GM23338 (cell line): ENCODE results near the gene TRPC4. TPM values are rescaled to one million over a fixed set of nuclear protein-coding genes. Genes with fewer than 3 reads are reported as not detected.

Experiments
- ATAC-seq: fragments of 200-7000 bp; cut with Tn5 transposase; 3 replicates; pipeline ENCODE4 v1.9.1; 2020
- DNase-seq: peaks from one replicate; pipeline ENCODE4 v3.0.0-alpha.2; 2015; ENCODE audit warnings: low spot score
- H2AFZ ChIP-seq: fragments of 200-600 bp; sonication (generic); 2 replicates; pipeline ENCODE4 v1.8.0; 2016; ENCODE audit warnings: antibody characterized with exemption, mild to moderate bottlenecking, moderate library complexity
- H3F3A ChIP-seq: fragments of 200-600 bp; sonication (generic); replicated peaks from 2 replicates; pipeline ENCODE4 v1.8.0; 2017; ENCODE audit warnings: antibody characterized with exemption, mixed run types, low read depth
- H3K27ac ChIP-seq: fragments of 200-600 bp; sonication (generic); 2 replicates; pipeline ENCODE4 v1.6.1; 2016; ENCODE audit warnings: low read depth
- H3K27me3 ChIP-seq: fragments of 200-600 bp; sonication (generic); 2 replicates; pipeline ENCODE4 v1.8.0; 2016; ENCODE audit warnings: mild to moderate bottlenecking, mixed run types, moderate library complexity; ENCODE audit not compliant: insufficient read depth
- H3K36me3 ChIP-seq: fragments of 200-600 bp; sonication (generic); 2 replicates; pipeline ENCODE4 v1.8.0; 2016; ENCODE audit warnings: mild to moderate bottlenecking; ENCODE audit not compliant: insufficient read depth
- H3K4me1 ChIP-seq: fragments of 200-600 bp; sonication (generic); 2 replicates; pipeline ENCODE4 v1.8.0; 2016; ENCODE audit warnings: mild to moderate bottlenecking, moderate library complexity; ENCODE audit not compliant: insufficient read depth
- H3K4me2 ChIP-seq: fragments of 200-600 bp; sonication (generic); 2 replicates; pipeline ENCODE4 v1.7.1; 2017; ENCODE audit warnings: mixed run types
- H3K4me3 ChIP-seq: fragments of 200-600 bp; sonication (generic); 2 replicates; pipeline ENCODE4 v1.6.1; 2016; ENCODE audit warnings: mixed run types
- H3K79me2 ChIP-seq: fragments of 200-600 bp; sonication (generic); replicated peaks from 2 replicates; pipeline ENCODE4 v1.8.0; 2017; ENCODE audit warnings: mild to moderate bottlenecking; ENCODE audit not compliant: insufficient read depth
- H3K9me2 ChIP-seq: fragments of 200-600 bp; sonication (generic); 2 replicates; pipeline ENCODE4 v1.8.0; 2017; ENCODE audit not compliant: insufficient read depth
- H4K20me1 ChIP-seq: fragments of 200-600 bp; sonication (generic); replicated peaks from 2 replicates; pipeline ENCODE4 v1.8.0; 2017; ENCODE audit warnings: mild to moderate bottlenecking; ENCODE audit not compliant: insufficient read depth
- H3K27ac Mint-ChIP-seq: 2 replicates; pipeline ENCODE4 v1.8.0; 2020; ENCODE audit warnings: inconsistent platforms, mild to moderate bottlenecking, moderate library complexity, mixed read lengths
- H3K27me3 Mint-ChIP-seq: 3 replicates; pipeline ENCODE4 v1.8.0; 2022; ENCODE audit warnings: low read depth, mild to moderate bottlenecking, moderate library complexity, mixed read lengths, inconsistent platforms; ENCODE audit not compliant: insufficient read depth, poor library complexity
- H3K36me3 Mint-ChIP-seq: 3 replicates; pipeline ENCODE4 v1.8.0; 2021; ENCODE audit warnings: low read depth, mild to moderate bottlenecking, inconsistent platforms, moderate library complexity, mixed read lengths
- H3K4me1 Mint-ChIP-seq: 3 replicates; pipeline ENCODE4 v1.8.0; 2020; ENCODE audit warnings: mild to moderate bottlenecking, inconsistent platforms, mixed read lengths
- H3K4me3 Mint-ChIP-seq: 3 replicates; pipeline ENCODE4 v1.8.0; 2021; ENCODE audit warnings: moderate library complexity, mild to moderate bottlenecking, inconsistent platforms, mixed read lengths
- H3K9me3 Mint-ChIP-seq: 3 replicates; pipeline ENCODE4 v1.8.0; 2020; ENCODE audit warnings: moderate library complexity, mild to moderate bottlenecking, inconsistent platforms, mixed read lengths
- CREB1 ChIP-seq: fragments of 250-450 bp; sonication (Bioruptor Pico); IDR thresholded peaks from 2 replicates; pipeline ENCODE4 v1.5.0; 2020; ENCODE audit warnings: low read depth, mild to moderate bottlenecking, moderate library complexity
- EZH2 ChIP-seq: fragments of 200-600 bp; sonication (generic); IDR thresholded peaks from one replicate; pipeline ENCODE4 v1.8.0; 2017; ENCODE audit warnings: antibody characterized with exemption, mild to moderate bottlenecking, low read depth; ENCODE audit not compliant: unreplicated experiment
- JUNB ChIP-seq: IDR thresholded peaks from one replicate; pipeline ENCODE4 v1.6.1; 2016; ENCODE audit warnings: antibody characterized with exemption; ENCODE audit not compliant: unreplicated experiment
- POLR2AphosphoS5 ChIP-seq: IDR thresholded peaks from 2 replicates; pipeline ENCODE4 v1.6.1; 2016; ENCODE audit warnings: antibody characterized with exemption, low read depth
- ZNF114 ChIP-seq: fragments of 250-450 bp; sonication (Bioruptor Pico); IDR thresholded peaks from 2 replicates; pipeline ENCODE4 v1.5.0; 2020; ENCODE audit warnings: mild to moderate bottlenecking, moderate library complexity
- ZNF331 ChIP-seq: fragments of 250-450 bp; sonication (Bioruptor Pico); IDR thresholded peaks from 2 replicates; pipeline ENCODE4 v1.5.0; 2020; ENCODE audit warnings: low read depth, mild to moderate bottlenecking, moderate library complexity
- polyA plus RNA-seq: library from polyadenylated mRNA; unstranded; fragments of >200 nt; fragmentation: Nextera tagmentation; extraction: Ambion mirVana; gene quantifications from 2 replicates; pipeline ENCODE4 v1.2.1, GENCODE V29; 2016
- total RNA-seq: library from RNA; depleted of rRNA; stranded (reverse); fragments of >200 nt; shearing (Covaris generic); gene quantifications from 2 replicates; pipeline ENCODE4 v1.2.3, GENCODE V29; 2014
- TF ChIP-seq, protein P1 (sequence below): IDR thresholded peaks from 2 replicates; pipeline ENCODE4 v1.6.1; 2016; ENCODE audit warnings: antibody characterized with exemption
- TF ChIP-seq, protein P2 (sequence below): IDR thresholded peaks from one replicate; pipeline ENCODE4 v1.6.1; 2018; ENCODE audit warnings: antibody characterized with exemption; ENCODE audit not compliant: unreplicated experiment
- TF ChIP-seq, protein P3 (sequence below): fragments of 250-450 bp; sonication (Bioruptor Pico); IDR thresholded peaks from 2 replicates; pipeline ENCODE4 v1.5.0; 2020; ENCODE audit warnings: mild to moderate bottlenecking, moderate library complexity
- TF ChIP-seq, protein P4 (sequence below), 2 experiments: fragments of 200-600 bp in 1 of 2; sonication (generic) in 1 of 2; conservative IDR thresholded peaks; 2 replicates each; pipeline versions ENCODE4 v1.5.1 to v1.6.1; 2016 to 2017; ENCODE audit warnings: antibody characterized with exemption in 2 of 2, low read depth in 2 of 2, mild to moderate bottlenecking in 2 of 2, moderate library complexity in 1 of 2

TRPC4 gene
- total and polyA plus RNA-seq, 2 experiments from 2014 or later = 1.1 to 2.1 TPM

DNA sequence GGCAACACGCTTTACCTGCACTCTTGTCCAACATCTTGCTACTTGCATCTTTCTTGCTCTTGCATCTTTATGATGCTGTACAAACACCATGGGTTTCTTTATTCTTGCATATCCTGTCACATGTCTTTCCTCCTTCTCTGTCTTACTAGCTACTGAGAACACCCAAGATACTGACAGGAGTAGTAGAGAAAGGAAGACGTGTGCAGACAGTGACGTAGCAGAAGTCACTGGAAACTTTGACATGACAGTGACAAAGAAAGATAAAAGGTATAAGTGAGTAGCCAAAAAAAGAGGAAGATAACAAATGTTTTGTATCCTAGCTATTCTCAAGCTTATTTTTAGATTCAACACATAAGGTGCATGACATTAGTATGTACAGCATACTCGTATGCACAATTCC, 34.2 kb downstream of the TRPC4 start:
- Histone ChIP-seq H4K20me1 (no peaks in the 10 kb centered on the region), H3K27ac (no peak overlapping the region), H3K4me1 (no peaks in the 10 kb centered on the region), H2AFZ (no peak overlapping the region), H3K27me3 (no peaks in the 10 kb centered on the region), H3K79me2 (no peaks in the 10 kb centered on the region), H3K4me2 (no peak overlapping the region), H3K9me2 (peaks cover 2% of the 10 kb centered on the region; the same call in 1 of the 2 replicates), H3K4me3 (no peak overlapping the region), H3F3A (no peaks in the 10 kb centered on the region), H3K36me3 (no peaks in the 10 kb centered on the region)
- ATAC-seq (no peak), DNase-seq (no peak)
- no peak overlapping the region for H3K27ac Mint-ChIP-seq
- peaks cover 5% of the 10 kb centered on the region; the same call in 1 of the 3 replicates for H3K4me1 Mint-ChIP-seq
- peaks cover 29% of the 10 kb centered on the region for H3K36me3 Mint-ChIP-seq
- H3K4me3 Mint-ChIP-seq = no peak overlapping the region
- peaks cover 27% of the 10 kb centered on the region for H3K9me3 Mint-ChIP-seq
- TF ChIP-seq JUNB = no peak
- peaks cover 2% of the 10 kb centered on the region for H3K27me3 Mint-ChIP-seq

DNA sequence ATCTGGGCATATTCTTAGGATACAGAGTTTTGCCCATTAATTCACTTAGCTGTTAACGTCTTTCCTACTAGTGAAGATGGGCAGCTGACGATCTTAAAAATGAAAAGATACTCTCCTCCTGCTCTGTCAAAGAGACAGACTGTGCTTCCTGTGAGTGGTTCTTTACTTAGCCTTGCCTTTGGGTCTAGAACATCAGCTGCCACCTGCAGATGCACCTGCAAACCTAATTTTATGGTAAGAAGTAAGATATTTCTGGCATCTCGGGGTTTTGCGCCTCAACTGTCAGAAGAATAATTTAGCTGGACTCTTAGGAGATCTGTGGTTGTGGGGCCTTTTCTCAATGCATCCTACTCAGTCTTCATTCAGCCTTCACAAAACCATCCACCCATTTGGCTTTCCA, 36.2 kb downstream of the TRPC4 start:
- Histone ChIP-seq H2AFZ (no peak overlapping the region), H3K4me2 (no peak overlapping the region), H3K36me3 (0 out of 2 replicates have a peak, but pooled peaks cover under 1% of the 10 kb centered on the region), H3K4me3 (no peak overlapping the region), H3K27ac (no peak overlapping the region), H3K79me2 (no peaks in the 10 kb centered on the region), H4K20me1 (no peaks in the 10 kb centered on the region), H3K4me1 (no peaks in the 10 kb centered on the region), H3F3A (no peaks in the 10 kb centered on the region), H3K9me2 (peaks cover 2% of the 10 kb centered on the region; the same call in 1 of the 2 replicates), H3K27me3 (no peaks in the 10 kb centered on the region)
- H3K4me3 Mint-ChIP-seq = no peak overlapping the region
- peaks cover 33% of the 10 kb centered on the region for H3K36me3 Mint-ChIP-seq
- H3K4me1 Mint-ChIP-seq = peaks cover 5% of the 10 kb centered on the region; the same call in 1 of the 3 replicates
- ATAC-seq (no peak), DNase-seq (no peak)
- no peak overlapping the region for H3K27ac Mint-ChIP-seq
- H3K9me3 Mint-ChIP-seq = peaks cover 29% of the 10 kb centered on the region
- H3K27me3 Mint-ChIP-seq = peaks cover 2% of the 10 kb centered on the region
- TF ChIP-seq ZNF114 (no peak), EZH2 (no peak), ZNF331 (no peak), POLR2AphosphoS5 (no peak), CREB1 (CRISPR knock-in tag) (no peak)
- TF ChIP-seq, protein P1, sequence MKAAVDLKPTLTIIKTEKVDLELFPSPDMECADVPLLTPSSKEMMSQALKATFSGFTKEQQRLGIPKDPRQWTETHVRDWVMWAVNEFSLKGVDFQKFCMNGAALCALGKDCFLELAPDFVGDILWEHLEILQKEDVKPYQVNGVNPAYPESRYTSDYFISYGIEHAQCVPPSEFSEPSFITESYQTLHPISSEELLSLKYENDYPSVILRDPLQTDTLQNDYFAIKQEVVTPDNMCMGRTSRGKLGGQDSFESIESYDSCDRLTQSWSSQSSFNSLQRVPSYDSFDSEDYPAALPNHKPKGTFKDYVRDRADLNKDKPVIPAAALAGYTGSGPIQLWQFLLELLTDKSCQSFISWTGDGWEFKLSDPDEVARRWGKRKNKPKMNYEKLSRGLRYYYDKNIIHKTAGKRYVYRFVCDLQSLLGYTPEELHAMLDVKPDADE = no peak
- TF ChIP-seq, protein P2, sequence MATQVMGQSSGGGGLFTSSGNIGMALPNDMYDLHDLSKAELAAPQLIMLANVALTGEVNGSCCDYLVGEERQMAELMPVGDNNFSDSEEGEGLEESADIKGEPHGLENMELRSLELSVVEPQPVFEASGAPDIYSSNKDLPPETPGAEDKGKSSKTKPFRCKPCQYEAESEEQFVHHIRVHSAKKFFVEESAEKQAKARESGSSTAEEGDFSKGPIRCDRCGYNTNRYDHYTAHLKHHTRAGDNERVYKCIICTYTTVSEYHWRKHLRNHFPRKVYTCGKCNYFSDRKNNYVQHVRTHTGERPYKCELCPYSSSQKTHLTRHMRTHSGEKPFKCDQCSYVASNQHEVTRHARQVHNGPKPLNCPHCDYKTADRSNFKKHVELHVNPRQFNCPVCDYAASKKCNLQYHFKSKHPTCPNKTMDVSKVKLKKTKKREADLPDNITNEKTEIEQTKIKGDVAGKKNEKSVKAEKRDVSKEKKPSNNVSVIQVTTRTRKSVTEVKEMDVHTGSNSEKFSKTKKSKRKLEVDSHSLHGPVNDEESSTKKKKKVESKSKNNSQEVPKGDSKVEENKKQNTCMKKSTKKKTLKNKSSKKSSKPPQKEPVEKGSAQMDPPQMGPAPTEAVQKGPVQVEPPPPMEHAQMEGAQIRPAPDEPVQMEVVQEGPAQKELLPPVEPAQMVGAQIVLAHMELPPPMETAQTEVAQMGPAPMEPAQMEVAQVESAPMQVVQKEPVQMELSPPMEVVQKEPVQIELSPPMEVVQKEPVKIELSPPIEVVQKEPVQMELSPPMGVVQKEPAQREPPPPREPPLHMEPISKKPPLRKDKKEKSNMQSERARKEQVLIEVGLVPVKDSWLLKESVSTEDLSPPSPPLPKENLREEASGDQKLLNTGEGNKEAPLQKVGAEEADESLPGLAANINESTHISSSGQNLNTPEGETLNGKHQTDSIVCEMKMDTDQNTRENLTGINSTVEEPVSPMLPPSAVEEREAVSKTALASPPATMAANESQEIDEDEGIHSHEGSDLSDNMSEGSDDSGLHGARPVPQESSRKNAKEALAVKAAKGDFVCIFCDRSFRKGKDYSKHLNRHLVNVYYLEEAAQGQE = no peak
- TF ChIP-seq, protein P3, sequence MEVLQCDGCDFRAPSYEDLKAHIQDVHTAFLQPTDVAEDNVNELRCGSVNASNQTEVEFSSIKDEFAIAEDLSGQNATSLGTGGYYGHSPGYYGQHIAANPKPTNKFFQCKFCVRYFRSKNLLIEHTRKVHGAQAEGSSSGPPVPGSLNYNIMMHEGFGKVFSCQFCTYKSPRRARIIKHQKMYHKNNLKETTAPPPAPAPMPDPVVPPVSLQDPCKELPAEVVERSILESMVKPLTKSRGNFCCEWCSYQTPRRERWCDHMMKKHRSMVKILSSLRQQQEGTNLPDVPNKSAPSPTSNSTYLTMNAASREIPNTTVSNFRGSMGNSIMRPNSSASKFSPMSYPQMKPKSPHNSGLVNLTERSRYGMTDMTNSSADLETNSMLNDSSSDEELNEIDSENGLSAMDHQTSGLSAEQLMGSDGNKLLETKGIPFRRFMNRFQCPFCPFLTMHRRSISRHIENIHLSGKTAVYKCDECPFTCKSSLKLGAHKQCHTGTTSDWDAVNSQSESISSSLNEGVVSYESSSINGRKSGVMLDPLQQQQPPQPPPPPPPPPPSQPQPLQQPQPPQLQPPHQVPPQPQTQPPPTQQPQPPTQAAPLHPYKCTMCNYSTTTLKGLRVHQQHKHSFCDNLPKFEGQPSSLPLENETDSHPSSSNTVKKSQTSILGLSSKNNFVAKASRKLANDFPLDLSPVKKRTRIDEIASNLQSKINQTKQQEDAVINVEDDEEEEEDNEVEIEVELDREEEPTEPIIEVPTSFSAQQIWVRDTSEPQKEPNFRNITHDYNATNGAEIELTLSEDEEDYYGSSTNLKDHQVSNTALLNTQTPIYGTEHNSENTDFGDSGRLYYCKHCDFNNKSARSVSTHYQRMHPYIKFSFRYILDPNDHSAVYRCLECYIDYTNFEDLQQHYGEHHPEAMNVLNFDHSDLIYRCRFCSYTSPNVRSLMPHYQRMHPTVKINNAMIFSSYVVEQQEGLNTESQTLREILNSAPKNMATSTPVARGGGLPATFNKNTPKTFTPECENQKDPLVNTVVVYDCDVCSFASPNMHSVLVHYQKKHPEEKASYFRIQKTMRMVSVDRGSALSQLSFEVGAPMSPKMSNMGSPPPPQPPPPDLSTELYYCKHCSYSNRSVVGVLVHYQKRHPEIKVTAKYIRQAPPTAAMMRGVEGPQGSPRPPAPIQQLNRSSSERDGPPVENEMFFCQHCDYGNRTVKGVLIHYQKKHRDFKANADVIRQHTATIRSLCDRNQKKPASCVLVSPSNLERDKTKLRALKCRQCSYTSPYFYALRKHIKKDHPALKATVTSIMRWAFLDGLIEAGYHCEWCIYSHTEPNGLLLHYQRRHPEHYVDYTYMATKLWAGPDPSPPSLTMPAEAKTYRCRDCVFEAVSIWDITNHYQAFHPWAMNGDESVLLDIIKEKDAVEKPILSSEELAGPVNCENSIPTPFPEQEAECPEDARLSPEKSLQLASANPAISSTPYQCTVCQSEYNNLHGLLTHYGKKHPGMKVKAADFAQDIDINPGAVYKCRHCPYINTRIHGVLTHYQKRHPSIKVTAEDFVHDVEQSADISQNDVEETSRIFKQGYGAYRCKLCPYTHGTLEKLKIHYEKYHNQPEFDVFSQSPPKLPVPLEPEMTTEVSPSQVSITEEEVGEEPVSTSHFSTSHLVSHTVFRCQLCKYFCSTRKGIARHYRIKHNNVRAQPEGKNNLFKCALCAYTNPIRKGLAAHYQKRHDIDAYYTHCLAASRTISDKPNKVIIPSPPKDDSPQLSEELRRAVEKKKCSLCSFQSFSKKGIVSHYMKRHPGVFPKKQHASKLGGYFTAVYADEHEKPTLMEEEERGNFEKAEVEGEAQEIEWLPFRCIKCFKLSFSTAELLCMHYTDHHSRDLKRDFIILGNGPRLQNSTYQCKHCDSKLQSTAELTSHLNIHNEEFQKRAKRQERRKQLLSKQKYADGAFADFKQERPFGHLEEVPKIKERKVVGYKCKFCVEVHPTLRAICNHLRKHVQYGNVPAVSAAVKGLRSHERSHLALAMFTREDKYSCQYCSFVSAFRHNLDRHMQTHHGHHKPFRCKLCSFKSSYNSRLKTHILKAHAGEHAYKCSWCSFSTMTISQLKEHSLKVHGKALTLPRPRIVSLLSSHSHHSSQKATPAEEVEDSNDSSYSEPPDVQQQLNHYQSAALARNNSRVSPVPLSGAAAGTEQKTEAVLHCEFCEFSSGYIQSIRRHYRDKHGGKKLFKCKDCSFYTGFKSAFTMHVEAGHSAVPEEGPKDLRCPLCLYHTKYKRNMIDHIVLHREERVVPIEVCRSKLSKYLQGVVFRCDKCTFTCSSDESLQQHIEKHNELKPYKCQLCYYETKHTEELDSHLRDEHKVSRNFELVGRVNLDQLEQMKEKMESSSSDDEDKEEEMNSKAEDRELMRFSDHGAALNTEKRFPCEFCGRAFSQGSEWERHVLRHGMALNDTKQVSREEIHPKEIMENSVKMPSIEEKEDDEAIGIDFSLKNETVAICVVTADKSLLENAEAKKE = no peak
- TF ChIP-seq, protein P4, sequence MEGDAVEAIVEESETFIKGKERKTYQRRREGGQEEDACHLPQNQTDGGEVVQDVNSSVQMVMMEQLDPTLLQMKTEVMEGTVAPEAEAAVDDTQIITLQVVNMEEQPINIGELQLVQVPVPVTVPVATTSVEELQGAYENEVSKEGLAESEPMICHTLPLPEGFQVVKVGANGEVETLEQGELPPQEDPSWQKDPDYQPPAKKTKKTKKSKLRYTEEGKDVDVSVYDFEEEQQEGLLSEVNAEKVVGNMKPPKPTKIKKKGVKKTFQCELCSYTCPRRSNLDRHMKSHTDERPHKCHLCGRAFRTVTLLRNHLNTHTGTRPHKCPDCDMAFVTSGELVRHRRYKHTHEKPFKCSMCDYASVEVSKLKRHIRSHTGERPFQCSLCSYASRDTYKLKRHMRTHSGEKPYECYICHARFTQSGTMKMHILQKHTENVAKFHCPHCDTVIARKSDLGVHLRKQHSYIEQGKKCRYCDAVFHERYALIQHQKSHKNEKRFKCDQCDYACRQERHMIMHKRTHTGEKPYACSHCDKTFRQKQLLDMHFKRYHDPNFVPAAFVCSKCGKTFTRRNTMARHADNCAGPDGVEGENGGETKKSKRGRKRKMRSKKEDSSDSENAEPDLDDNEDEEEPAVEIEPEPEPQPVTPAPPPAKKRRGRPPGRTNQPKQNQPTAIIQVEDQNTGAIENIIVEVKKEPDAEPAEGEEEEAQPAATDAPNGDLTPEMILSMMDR (conservative IDR thresholded peaks at IDR 0.05; ENCODE audit: low read depth in 2 of 2) = no peak
